ENCODE measurements around the gene USB1.

The USB1 gene

DNA sequence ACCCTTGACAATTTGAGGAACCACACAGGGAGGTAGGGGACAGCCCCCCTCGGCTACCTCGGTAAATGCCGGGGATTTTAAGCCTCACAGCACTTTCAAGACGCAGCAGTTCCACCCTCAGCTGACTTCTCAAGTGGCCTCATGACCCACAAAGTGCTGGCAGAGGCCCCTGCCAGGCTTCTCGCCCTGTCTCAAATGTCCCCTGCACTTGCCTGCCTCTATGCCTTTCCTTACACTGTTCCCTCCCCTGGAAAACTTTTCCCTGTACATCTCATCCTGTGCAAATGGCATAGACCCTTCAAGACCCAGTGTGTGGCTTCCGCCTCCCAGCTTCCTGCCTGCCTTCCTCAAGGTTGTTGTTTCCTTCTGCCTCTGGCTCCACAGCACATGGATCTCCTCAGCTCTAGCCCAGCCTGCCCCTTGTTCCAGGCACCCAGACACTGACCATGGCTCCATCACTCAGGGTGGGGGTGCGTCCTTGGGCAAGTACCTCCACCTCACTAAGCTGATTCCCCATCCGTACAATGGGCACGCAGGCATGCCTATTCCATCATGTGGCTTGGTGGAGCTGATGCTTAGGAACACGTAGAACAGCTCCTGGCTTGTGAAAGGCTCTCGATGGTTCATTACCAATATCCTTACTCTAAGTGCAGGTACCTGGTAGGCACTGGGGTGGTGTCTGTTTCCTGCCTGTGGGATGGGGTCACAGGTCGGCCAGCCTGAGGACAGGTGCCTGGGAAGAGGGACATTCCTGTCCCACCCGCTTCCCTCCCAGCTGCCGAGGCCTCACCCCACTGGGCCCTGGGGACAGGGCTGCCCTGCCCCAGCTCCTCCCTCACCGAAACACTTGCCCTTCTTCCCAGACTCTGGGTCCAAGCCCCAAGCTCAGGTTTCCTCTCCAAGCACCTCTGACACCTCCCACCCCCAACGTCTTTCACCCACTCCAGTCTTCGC lies 48.3 kb downstream of the USB1 start:
- DNase-seq = no peak

DNA sequence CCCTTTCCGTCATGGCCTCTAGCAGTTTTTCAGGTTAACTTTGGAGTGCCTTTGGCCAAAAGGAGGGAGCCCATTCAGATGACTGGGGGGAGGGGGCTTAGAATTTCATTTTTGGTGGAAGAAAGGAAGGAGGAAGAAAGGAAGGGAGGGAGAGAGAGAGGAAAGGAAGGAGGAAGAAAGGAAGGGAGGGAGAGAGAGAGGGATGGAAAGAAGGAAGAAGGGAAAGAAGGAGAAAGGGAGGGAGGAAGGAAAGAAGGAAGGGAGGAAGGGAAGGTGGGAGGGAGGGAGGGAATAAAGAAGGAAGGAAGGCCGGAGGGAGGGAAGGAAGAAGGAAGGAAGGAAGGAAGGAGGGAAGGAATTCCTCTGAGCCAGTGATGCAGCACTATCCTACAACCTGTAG lies 50.1 kb downstream of the USB1 start:
- no peak for DNase-seq

DNA sequence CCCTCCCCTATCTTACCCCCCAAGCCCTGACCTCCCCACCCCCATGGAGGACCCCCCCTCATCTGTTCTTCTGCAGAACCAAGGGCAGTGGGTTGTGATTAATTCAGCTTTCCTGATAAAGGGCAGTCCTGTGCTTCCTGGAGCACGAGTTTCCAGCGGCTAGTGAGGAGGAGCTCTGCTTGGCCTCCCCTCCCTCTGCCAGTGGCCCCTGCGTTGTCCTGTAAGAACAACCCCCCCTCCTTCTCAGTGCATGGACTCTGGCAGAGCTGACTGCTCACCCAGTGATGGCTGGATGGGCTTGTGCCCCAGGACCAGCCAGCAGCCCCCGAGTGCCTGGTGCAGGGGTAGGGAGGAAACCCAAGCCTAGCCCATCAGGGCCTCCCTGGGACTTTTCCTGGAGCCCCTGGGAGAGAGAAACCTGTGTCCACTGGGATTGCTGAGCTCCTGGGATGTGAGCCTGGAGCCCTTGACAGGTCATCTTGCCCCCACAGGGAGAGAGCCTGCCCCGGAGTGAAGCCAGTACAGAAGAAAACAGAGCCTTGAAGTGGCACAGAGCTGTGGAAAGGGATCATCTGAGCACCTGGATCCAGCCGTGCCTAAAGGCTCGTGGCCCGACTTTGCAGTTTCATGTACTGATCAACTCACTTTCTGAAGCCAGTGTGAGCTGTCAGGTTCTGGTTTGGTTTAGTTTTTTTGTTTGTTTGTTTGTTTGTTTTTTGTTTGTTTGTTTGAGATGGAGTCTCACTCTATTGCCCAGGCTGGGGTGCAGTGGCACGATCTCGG lies 50.8 kb downstream of the USB1 start:
- DNase-seq = no peak

DNA sequence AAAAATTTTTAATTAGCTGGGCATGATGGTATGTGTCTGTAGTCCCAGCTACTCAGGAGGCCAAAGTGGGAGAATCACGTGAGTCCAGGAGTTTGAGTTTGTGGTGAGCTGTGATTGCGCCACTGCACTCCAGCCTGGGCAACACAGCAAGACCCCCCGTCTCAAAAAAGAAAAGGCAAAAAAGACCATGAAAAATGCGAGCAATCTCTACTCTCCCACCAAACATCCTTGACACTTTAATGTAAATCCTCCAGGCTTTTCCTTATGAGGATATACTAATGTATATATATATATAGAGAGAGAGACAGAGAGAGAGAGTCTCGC lies 52.4 kb downstream of the USB1 start:
- no peak for DNase-seq

DNA sequence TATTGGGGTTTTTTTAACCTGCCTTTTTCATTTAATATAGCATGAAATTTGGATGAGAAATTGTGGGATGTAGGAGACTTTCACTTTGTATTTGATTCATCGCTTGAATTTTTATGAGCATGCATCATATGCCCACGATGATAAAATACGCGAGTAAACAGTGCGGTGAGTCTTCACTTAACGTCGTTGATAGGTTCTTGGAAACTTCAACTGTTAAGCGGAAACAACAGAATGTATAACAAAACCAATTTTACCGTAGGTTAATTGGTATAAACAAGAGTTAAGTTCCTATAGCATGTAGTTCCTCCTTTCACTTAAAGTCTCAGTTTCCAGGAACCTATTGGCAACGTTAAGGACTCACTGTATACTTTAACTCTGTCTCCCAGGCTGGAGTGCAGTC lies 53.1 kb downstream of the USB1 start:
- no peak for DNase-seq

DNA sequence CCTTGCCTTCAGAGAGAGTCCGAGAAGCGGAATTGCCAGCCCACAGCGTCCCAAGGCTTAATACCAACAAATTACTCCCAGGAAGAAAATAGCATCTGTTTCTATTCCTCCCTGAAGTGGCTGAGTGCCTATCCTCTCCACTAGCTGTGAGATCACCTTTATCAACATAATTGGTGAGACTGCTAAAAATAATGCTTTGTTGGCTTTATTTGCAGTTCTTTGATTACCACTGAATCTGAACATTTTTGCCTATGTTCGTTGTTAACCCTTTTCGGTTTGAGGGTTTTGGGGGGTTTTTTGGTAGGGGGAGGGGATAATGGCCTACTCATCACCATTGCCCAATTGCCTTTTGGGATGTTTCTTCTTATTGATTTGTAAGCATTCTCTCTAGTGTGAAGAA lies 55.4 kb downstream of the USB1 start:
- no peak for DNase-seq

DNA sequence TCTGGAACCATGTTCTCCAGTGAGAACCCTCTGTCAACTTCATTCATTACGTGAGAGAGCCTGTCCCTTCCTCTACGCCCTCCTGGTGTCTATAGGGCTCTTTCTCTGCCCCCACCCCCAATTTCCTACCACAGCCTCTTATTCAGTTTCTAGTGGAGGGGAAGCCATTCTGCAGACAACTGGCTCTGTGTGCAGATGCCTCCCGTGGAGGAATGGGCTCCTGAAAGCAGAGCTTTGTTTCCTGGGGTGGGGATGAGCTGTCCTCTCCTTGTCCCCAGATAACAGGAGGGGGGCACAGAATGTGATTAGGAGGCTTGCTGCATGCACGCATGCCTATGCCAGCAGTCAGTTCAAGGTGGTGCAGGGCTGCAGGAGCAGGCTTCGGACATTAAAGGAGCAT lies 55.9 kb downstream of the USB1 start:
- DNase-seq = no peak

DNA sequence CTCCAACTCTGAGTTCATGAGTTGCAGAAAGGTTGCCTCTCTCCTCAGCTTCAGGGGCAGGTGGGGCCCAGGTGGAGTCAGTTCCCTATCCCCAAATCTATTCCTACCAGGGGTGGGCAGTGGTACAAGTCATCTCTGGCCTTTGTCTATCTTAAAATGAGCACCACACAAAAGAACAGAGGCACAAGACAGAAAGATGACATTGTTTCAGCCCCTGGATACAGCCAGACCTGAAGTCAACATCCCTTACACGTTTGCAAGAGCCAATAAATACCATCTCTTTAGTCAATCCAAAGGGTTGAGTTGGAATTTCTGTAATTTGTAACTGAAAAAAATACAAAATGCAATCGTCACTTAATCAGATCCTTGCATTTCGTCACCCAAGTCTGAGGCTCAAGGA lies 56.6 kb downstream of the USB1 start:
- no peak for DNase-seq

DNA sequence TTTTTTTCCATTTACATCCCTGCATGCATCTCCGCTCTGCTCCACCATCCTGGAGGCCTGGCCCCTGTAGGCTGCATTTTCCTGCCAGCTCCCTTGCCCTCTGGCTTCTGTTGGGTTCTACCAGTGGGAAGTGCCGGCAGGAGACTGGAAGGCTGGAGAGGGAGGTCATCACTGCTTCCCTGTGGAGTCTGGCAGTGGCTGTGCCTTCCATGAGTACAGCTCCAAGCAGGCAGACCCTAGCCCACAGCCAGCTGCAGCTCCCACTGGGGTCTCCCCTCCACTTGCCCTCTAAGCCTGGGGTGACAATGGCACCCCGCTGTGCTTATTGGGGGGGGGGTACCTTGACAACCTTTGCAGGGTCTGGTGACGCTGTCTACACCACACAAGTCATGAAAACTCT lies 61.6 kb downstream of the USB1 start:
- DNase-seq = no peak

DNA sequence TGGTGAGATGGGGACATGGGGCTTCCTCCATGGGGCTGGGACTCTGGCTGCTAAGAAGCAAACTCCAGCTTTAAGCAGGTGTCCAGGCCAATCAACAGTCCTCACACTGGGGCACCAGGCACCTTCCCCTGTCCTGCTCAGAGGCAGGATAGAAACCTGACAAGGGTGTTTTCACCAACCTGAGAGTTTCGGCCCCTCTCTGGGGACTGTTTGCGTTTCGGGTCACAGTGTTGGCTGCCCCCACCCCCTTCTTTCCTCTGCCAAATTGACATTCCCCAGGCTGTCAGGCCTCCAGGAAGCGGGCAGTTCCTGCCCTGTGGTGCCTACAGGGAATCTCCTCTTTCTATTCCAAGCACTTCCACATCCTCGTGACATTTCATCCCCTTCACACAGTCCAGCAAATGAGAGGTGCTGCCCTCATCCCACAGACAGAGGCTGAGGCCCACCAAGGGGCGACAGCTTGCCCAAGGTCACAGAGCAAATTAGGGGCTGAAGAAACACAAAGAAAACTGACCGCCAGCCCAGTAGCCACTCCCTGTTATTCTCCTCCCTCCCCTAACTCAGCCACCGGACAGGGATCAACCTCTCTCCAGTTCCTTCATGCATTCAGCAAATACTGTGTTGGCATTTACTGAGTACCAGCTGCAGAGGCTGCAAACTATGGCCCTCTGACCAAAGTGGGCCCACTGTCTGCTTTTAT lies 62.3 kb downstream of the USB1 start:
- DNase-seq = no peak

DNA sequence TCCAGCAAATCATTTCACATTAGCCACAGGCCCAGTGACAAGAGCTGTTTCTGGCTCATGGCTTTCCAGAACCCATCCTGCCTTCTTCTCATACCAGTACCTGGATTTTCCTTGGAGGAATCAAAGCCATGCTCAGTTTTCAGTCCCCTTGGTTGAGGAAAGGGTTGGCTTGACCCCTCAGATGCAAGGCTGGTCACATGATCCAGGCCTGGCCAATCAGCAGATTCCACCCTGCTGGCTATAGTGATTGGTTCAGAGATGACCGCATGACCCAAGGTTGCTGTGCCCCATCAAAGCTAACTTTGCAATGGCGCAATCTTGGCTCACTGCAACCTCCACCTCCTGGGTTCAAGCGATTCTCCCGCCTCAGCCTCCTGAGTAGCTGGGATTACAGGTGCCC lies 69.4 kb downstream of the USB1 start:
- no peak for DNase-seq
